GM23338 (cell line): ENCODE results near the gene ZDHHC3. TPM values are rescaled to one million over a fixed set of nuclear protein-coding genes. Genes with fewer than 3 reads are reported as not detected.

Experiments used
- ATAC-seq: fragments of 200-7000 bp; cut with Tn5 transposase; 3 replicates; pipeline ENCODE4 v1.9.1; 2020
- DNase-seq: peaks from one replicate; pipeline ENCODE4 v3.0.0-alpha.2; 2015; ENCODE audit warnings: low spot score
- H2AFZ ChIP-seq: fragments of 200-600 bp; sonication (generic); 2 replicates; pipeline ENCODE4 v1.8.0; 2016; ENCODE audit warnings: antibody characterized with exemption, mild to moderate bottlenecking, moderate library complexity
- H3F3A ChIP-seq: fragments of 200-600 bp; sonication (generic); replicated peaks from 2 replicates; pipeline ENCODE4 v1.8.0; 2017; ENCODE audit warnings: antibody characterized with exemption, mixed run types, low read depth
- H3K27ac ChIP-seq: fragments of 200-600 bp; sonication (generic); 2 replicates; pipeline ENCODE4 v1.6.1; 2016; ENCODE audit warnings: low read depth
- H3K27me3 ChIP-seq: fragments of 200-600 bp; sonication (generic); 2 replicates; pipeline ENCODE4 v1.8.0; 2016; ENCODE audit warnings: mild to moderate bottlenecking, mixed run types, moderate library complexity; ENCODE audit not compliant: insufficient read depth
- H3K36me3 ChIP-seq: fragments of 200-600 bp; sonication (generic); 2 replicates; pipeline ENCODE4 v1.8.0; 2016; ENCODE audit warnings: mild to moderate bottlenecking; ENCODE audit not compliant: insufficient read depth
- H3K4me1 ChIP-seq: fragments of 200-600 bp; sonication (generic); 2 replicates; pipeline ENCODE4 v1.8.0; 2016; ENCODE audit warnings: mild to moderate bottlenecking, moderate library complexity; ENCODE audit not compliant: insufficient read depth
- H3K4me2 ChIP-seq: fragments of 200-600 bp; sonication (generic); 2 replicates; pipeline ENCODE4 v1.7.1; 2017; ENCODE audit warnings: mixed run types
- H3K4me3 ChIP-seq: fragments of 200-600 bp; sonication (generic); 2 replicates; pipeline ENCODE4 v1.6.1; 2016; ENCODE audit warnings: mixed run types
- H3K79me2 ChIP-seq: fragments of 200-600 bp; sonication (generic); replicated peaks from 2 replicates; pipeline ENCODE4 v1.8.0; 2017; ENCODE audit warnings: mild to moderate bottlenecking; ENCODE audit not compliant: insufficient read depth
- H3K9me2 ChIP-seq: fragments of 200-600 bp; sonication (generic); 2 replicates; pipeline ENCODE4 v1.8.0; 2017; ENCODE audit not compliant: insufficient read depth
- H4K20me1 ChIP-seq: fragments of 200-600 bp; sonication (generic); replicated peaks from 2 replicates; pipeline ENCODE4 v1.8.0; 2017; ENCODE audit warnings: mild to moderate bottlenecking; ENCODE audit not compliant: insufficient read depth
- H3K27ac Mint-ChIP-seq: 2 replicates; pipeline ENCODE4 v1.8.0; 2020; ENCODE audit warnings: inconsistent platforms, mild to moderate bottlenecking, moderate library complexity, mixed read lengths
- H3K27me3 Mint-ChIP-seq: 3 replicates; pipeline ENCODE4 v1.8.0; 2022; ENCODE audit warnings: low read depth, mild to moderate bottlenecking, moderate library complexity, mixed read lengths, inconsistent platforms; ENCODE audit not compliant: insufficient read depth, poor library complexity
- H3K36me3 Mint-ChIP-seq: 3 replicates; pipeline ENCODE4 v1.8.0; 2021; ENCODE audit warnings: low read depth, mild to moderate bottlenecking, inconsistent platforms, moderate library complexity, mixed read lengths
- H3K4me1 Mint-ChIP-seq: 3 replicates; pipeline ENCODE4 v1.8.0; 2020; ENCODE audit warnings: mild to moderate bottlenecking, inconsistent platforms, mixed read lengths
- H3K4me3 Mint-ChIP-seq: 3 replicates; pipeline ENCODE4 v1.8.0; 2021; ENCODE audit warnings: moderate library complexity, mild to moderate bottlenecking, inconsistent platforms, mixed read lengths
- H3K9me3 Mint-ChIP-seq: 3 replicates; pipeline ENCODE4 v1.8.0; 2020; ENCODE audit warnings: moderate library complexity, mild to moderate bottlenecking, inconsistent platforms, mixed read lengths
- CREB1 ChIP-seq: fragments of 250-450 bp; sonication (Bioruptor Pico); IDR thresholded peaks from 2 replicates; pipeline ENCODE4 v1.5.0; 2020; ENCODE audit warnings: low read depth, mild to moderate bottlenecking, moderate library complexity
- CTCF ChIP-seq, 2 experiments: fragments of 200-600 bp in 1 of 2; sonication (generic) in 1 of 2; conservative IDR thresholded peaks; 2 replicates each; pipeline versions ENCODE4 v1.5.1 to v1.6.1; 2016 to 2017; ENCODE audit warnings: antibody characterized with exemption in 2 of 2, low read depth in 2 of 2, mild to moderate bottlenecking in 2 of 2, moderate library complexity in 1 of 2
- ETS1 ChIP-seq: IDR thresholded peaks from 2 replicates; pipeline ENCODE4 v1.6.1; 2016; ENCODE audit warnings: antibody characterized with exemption
- EZH2 ChIP-seq: fragments of 200-600 bp; sonication (generic); IDR thresholded peaks from one replicate; pipeline ENCODE4 v1.8.0; 2017; ENCODE audit warnings: antibody characterized with exemption, mild to moderate bottlenecking, low read depth; ENCODE audit not compliant: unreplicated experiment
- EZH2phosphoT487 ChIP-seq: fragments of 200-600 bp; sonication (generic); IDR thresholded peaks from one replicate; pipeline ENCODE4 v1.8.1; 2018; ENCODE audit warnings: antibody characterized with exemption; ENCODE audit not compliant: unreplicated experiment
- JUNB ChIP-seq: IDR thresholded peaks from one replicate; pipeline ENCODE4 v1.6.1; 2016; ENCODE audit warnings: antibody characterized with exemption; ENCODE audit not compliant: unreplicated experiment
- POLR2AphosphoS5 ChIP-seq: IDR thresholded peaks from 2 replicates; pipeline ENCODE4 v1.6.1; 2016; ENCODE audit warnings: antibody characterized with exemption, low read depth
- STAT1 ChIP-seq: IDR thresholded peaks from one replicate; pipeline ENCODE4 v1.6.1; 2016; ENCODE audit warnings: antibody characterized with exemption; ENCODE audit not compliant: unreplicated experiment
- ZNF114 ChIP-seq: fragments of 250-450 bp; sonication (Bioruptor Pico); IDR thresholded peaks from 2 replicates; pipeline ENCODE4 v1.5.0; 2020; ENCODE audit warnings: mild to moderate bottlenecking, moderate library complexity
- ZNF331 ChIP-seq: fragments of 250-450 bp; sonication (Bioruptor Pico); IDR thresholded peaks from 2 replicates; pipeline ENCODE4 v1.5.0; 2020; ENCODE audit warnings: low read depth, mild to moderate bottlenecking, moderate library complexity
- ZNF462 ChIP-seq: fragments of 250-450 bp; sonication (Bioruptor Pico); IDR thresholded peaks from 2 replicates; pipeline ENCODE4 v1.5.0; 2020; ENCODE audit warnings: mild to moderate bottlenecking, moderate library complexity
- polyA plus RNA-seq: library from polyadenylated mRNA; unstranded; fragments of >200 nt; fragmentation: Nextera tagmentation; extraction: Ambion mirVana; gene quantifications from 2 replicates; pipeline ENCODE4 v1.2.1, GENCODE V29; 2016
- total RNA-seq: library from RNA; depleted of rRNA; stranded (reverse); fragments of >200 nt; shearing (Covaris generic); gene quantifications from 2 replicates; pipeline ENCODE4 v1.2.3, GENCODE V29; 2014

ZDHHC3 gene
- total and polyA plus RNA-seq, 2 experiments from 2014 or later = 28.9 to 84.2 TPM

- TF ChIP-seq POLR2AphosphoS5 (no peak), CREB1 (no peak), EZH2phosphoT487 (no peak), ZNF114 (CRISPR knock-in tag) (no peak)
- no peak overlapping the region for H3K4me3 ChIP-seq
- no peak overlapping the region for H3K4me2 ChIP-seq
- no peaks in the 10 kb centered on the region for H3K9me2 ChIP-seq
- Mint-ChIP-seq H3K4me1 (peaks cover 15% of the 10 kb centered on the region), H3K27ac (no peak overlapping the region), H3K27me3 (peaks cover 8% of the 10 kb centered on the region), H3K4me3 (no peak overlapping the region), H3K36me3 (peaks cover 48% of the 10 kb centered on the region), H3K9me3 (no peaks in the 10 kb centered on the region)
- H3F3A ChIP-seq = no peaks in the 10 kb centered on the region
- no peaks in the 10 kb centered on the region for H3K27me3 ChIP-seq
- DNase-seq = no peak
- no peaks in the 10 kb centered on the region for H4K20me1 ChIP-seq
- H3K79me2 ChIP-seq = no peaks in the 10 kb centered on the region
- H3K36me3 ChIP-seq = peaks cover 11% of the 10 kb centered on the region; the same call in 1 of the 2 replicates
- no peaks in the 10 kb centered on the region for H3K4me1 ChIP-seq
- ATAC-seq = no peak
- no peak overlapping the region for H2AFZ ChIP-seq
- no peak overlapping the region for H3K27ac ChIP-seq
Measured at GRCh38 chr3:44929782-44930181, 46.2 kb downstream of the ZDHHC3 start.

GRCh38 chr3:44927371-44927770, 48.6 kb downstream of the ZDHHC3 start:
- Histone ChIP-seq H3K4me2 (no peak overlapping the region), H2AFZ (no peak overlapping the region), H3K4me1 (no peaks in the 10 kb centered on the region), H3K4me3 (no peak overlapping the region), H3K79me2 (no peaks in the 10 kb centered on the region), H3F3A (no peaks in the 10 kb centered on the region), H3K27me3 (no peaks in the 10 kb centered on the region), H3K27ac (no peak overlapping the region), H4K20me1 (no peaks in the 10 kb centered on the region; the same call in 1 of the 2 replicates), H3K36me3 (peaks cover 3% of the 10 kb centered on the region), H3K9me2 (no peaks in the 10 kb centered on the region)
- Mint-ChIP-seq H3K27me3 (peaks cover 8% of the 10 kb centered on the region), H3K27ac (no peak overlapping the region), H3K36me3 (peaks cover 30% of the 10 kb centered on the region), H3K9me3 (no peaks in the 10 kb centered on the region), H3K4me1 (no peaks in the 10 kb centered on the region; the same call in 2 of the 3 replicates), H3K4me3 (no peak overlapping the region)
- peak; percentile 34; the same call in 1 of the 3 replicates for ATAC-seq
- no peak for DNase-seq
- no peak for TF ChIP-seq EZH2phosphoT487
- TF ChIP-seq ZNF462 (CRISPR knock-in tag) = no peak
- no peak for TF ChIP-seq STAT1
- no peak for TF ChIP-seq ZNF331 (CRISPR knock-in tag)
- TF ChIP-seq EZH2 = no peak
- TF ChIP-seq CTCF (conservative IDR thresholded peaks at IDR 0.05; ENCODE audit: low read depth in 2 of 2) = no peak
- TF ChIP-seq ETS1 = no peak
- no peak for TF ChIP-seq CREB1
- TF ChIP-seq POLR2AphosphoS5 = no peak
- no peak for TF ChIP-seq JUNB
